GM23338 (cell line): ENCODE results near the gene NGFR. TPM values are rescaled to one million over a fixed set of nuclear protein-coding genes. Genes with fewer than 3 reads are reported as not detected.

Source experiments
- ATAC-seq: fragments of 200-7000 bp; cut with Tn5 transposase; 3 replicates; pipeline ENCODE4 v1.9.1; 2020
- DNase-seq: peaks from one replicate; pipeline ENCODE4 v3.0.0-alpha.2; 2015; ENCODE audit warnings: low spot score
- H2AFZ ChIP-seq: fragments of 200-600 bp; sonication (generic); 2 replicates; pipeline ENCODE4 v1.8.0; 2016; ENCODE audit warnings: antibody characterized with exemption, mild to moderate bottlenecking, moderate library complexity
- H3F3A ChIP-seq: fragments of 200-600 bp; sonication (generic); replicated peaks from 2 replicates; pipeline ENCODE4 v1.8.0; 2017; ENCODE audit warnings: antibody characterized with exemption, mixed run types, low read depth
- H3K27ac ChIP-seq: fragments of 200-600 bp; sonication (generic); 2 replicates; pipeline ENCODE4 v1.6.1; 2016; ENCODE audit warnings: low read depth
- H3K27me3 ChIP-seq: fragments of 200-600 bp; sonication (generic); 2 replicates; pipeline ENCODE4 v1.8.0; 2016; ENCODE audit warnings: mild to moderate bottlenecking, mixed run types, moderate library complexity; ENCODE audit not compliant: insufficient read depth
- H3K36me3 ChIP-seq: fragments of 200-600 bp; sonication (generic); 2 replicates; pipeline ENCODE4 v1.8.0; 2016; ENCODE audit warnings: mild to moderate bottlenecking; ENCODE audit not compliant: insufficient read depth
- H3K4me1 ChIP-seq: fragments of 200-600 bp; sonication (generic); 2 replicates; pipeline ENCODE4 v1.8.0; 2016; ENCODE audit warnings: mild to moderate bottlenecking, moderate library complexity; ENCODE audit not compliant: insufficient read depth
- H3K4me2 ChIP-seq: fragments of 200-600 bp; sonication (generic); 2 replicates; pipeline ENCODE4 v1.7.1; 2017; ENCODE audit warnings: mixed run types
- H3K4me3 ChIP-seq: fragments of 200-600 bp; sonication (generic); 2 replicates; pipeline ENCODE4 v1.6.1; 2016; ENCODE audit warnings: mixed run types
- H3K79me2 ChIP-seq: fragments of 200-600 bp; sonication (generic); replicated peaks from 2 replicates; pipeline ENCODE4 v1.8.0; 2017; ENCODE audit warnings: mild to moderate bottlenecking; ENCODE audit not compliant: insufficient read depth
- H3K9me2 ChIP-seq: fragments of 200-600 bp; sonication (generic); 2 replicates; pipeline ENCODE4 v1.8.0; 2017; ENCODE audit not compliant: insufficient read depth
- H4K20me1 ChIP-seq: fragments of 200-600 bp; sonication (generic); replicated peaks from 2 replicates; pipeline ENCODE4 v1.8.0; 2017; ENCODE audit warnings: mild to moderate bottlenecking; ENCODE audit not compliant: insufficient read depth
- H3K27ac Mint-ChIP-seq: 2 replicates; pipeline ENCODE4 v1.8.0; 2020; ENCODE audit warnings: inconsistent platforms, mild to moderate bottlenecking, moderate library complexity, mixed read lengths
- H3K27me3 Mint-ChIP-seq: 3 replicates; pipeline ENCODE4 v1.8.0; 2022; ENCODE audit warnings: low read depth, mild to moderate bottlenecking, moderate library complexity, mixed read lengths, inconsistent platforms; ENCODE audit not compliant: insufficient read depth, poor library complexity
- H3K36me3 Mint-ChIP-seq: 3 replicates; pipeline ENCODE4 v1.8.0; 2021; ENCODE audit warnings: low read depth, mild to moderate bottlenecking, inconsistent platforms, moderate library complexity, mixed read lengths
- H3K4me1 Mint-ChIP-seq: 3 replicates; pipeline ENCODE4 v1.8.0; 2020; ENCODE audit warnings: mild to moderate bottlenecking, inconsistent platforms, mixed read lengths
- H3K4me3 Mint-ChIP-seq: 3 replicates; pipeline ENCODE4 v1.8.0; 2021; ENCODE audit warnings: moderate library complexity, mild to moderate bottlenecking, inconsistent platforms, mixed read lengths
- H3K9me3 Mint-ChIP-seq: 3 replicates; pipeline ENCODE4 v1.8.0; 2020; ENCODE audit warnings: moderate library complexity, mild to moderate bottlenecking, inconsistent platforms, mixed read lengths
- CREB1 ChIP-seq: fragments of 250-450 bp; sonication (Bioruptor Pico); IDR thresholded peaks from 2 replicates; pipeline ENCODE4 v1.5.0; 2020; ENCODE audit warnings: low read depth, mild to moderate bottlenecking, moderate library complexity
- ETS1 ChIP-seq: IDR thresholded peaks from 2 replicates; pipeline ENCODE4 v1.6.1; 2016; ENCODE audit warnings: antibody characterized with exemption
- EZH2 ChIP-seq: fragments of 200-600 bp; sonication (generic); IDR thresholded peaks from one replicate; pipeline ENCODE4 v1.8.0; 2017; ENCODE audit warnings: antibody characterized with exemption, mild to moderate bottlenecking, low read depth; ENCODE audit not compliant: unreplicated experiment
- EZH2phosphoT487 ChIP-seq: fragments of 200-600 bp; sonication (generic); IDR thresholded peaks from one replicate; pipeline ENCODE4 v1.8.1; 2018; ENCODE audit warnings: antibody characterized with exemption; ENCODE audit not compliant: unreplicated experiment
- JUNB ChIP-seq: IDR thresholded peaks from one replicate; pipeline ENCODE4 v1.6.1; 2016; ENCODE audit warnings: antibody characterized with exemption; ENCODE audit not compliant: unreplicated experiment
- NANOG ChIP-seq: IDR thresholded peaks from 2 replicates; pipeline ENCODE4 v1.6.1; 2016; ENCODE audit warnings: antibody characterized with exemption, borderline replicate concordance
- POLR2AphosphoS5 ChIP-seq: IDR thresholded peaks from 2 replicates; pipeline ENCODE4 v1.6.1; 2016; ENCODE audit warnings: antibody characterized with exemption, low read depth
- REST ChIP-seq: IDR thresholded peaks from one replicate; pipeline ENCODE4 v1.6.1; 2018; ENCODE audit warnings: antibody characterized with exemption; ENCODE audit not compliant: unreplicated experiment
- STAT1 ChIP-seq: IDR thresholded peaks from one replicate; pipeline ENCODE4 v1.6.1; 2016; ENCODE audit warnings: antibody characterized with exemption; ENCODE audit not compliant: unreplicated experiment
- ZNF114 ChIP-seq: fragments of 250-450 bp; sonication (Bioruptor Pico); IDR thresholded peaks from 2 replicates; pipeline ENCODE4 v1.5.0; 2020; ENCODE audit warnings: mild to moderate bottlenecking, moderate library complexity
- ZNF331 ChIP-seq: fragments of 250-450 bp; sonication (Bioruptor Pico); IDR thresholded peaks from 2 replicates; pipeline ENCODE4 v1.5.0; 2020; ENCODE audit warnings: low read depth, mild to moderate bottlenecking, moderate library complexity
- polyA plus RNA-seq: library from polyadenylated mRNA; unstranded; fragments of >200 nt; fragmentation: Nextera tagmentation; extraction: Ambion mirVana; gene quantifications from 2 replicates; pipeline ENCODE4 v1.2.1, GENCODE V29; 2016
- total RNA-seq: library from RNA; depleted of rRNA; stranded (reverse); fragments of >200 nt; shearing (Covaris generic); gene quantifications from 2 replicates; pipeline ENCODE4 v1.2.3, GENCODE V29; 2014
- TF ChIP-seq, protein P1 (sequence below): fragments of 250-450 bp; sonication (Bioruptor Pico); IDR thresholded peaks from 2 replicates; pipeline ENCODE4 v1.5.0; 2020; ENCODE audit warnings: mild to moderate bottlenecking, moderate library complexity
- TF ChIP-seq, protein P2 (sequence below), 2 experiments: fragments of 200-600 bp in 1 of 2; sonication (generic) in 1 of 2; conservative IDR thresholded peaks; 2 replicates each; pipeline versions ENCODE4 v1.5.1 to v1.6.1; 2016 to 2017; ENCODE audit warnings: antibody characterized with exemption in 2 of 2, low read depth in 2 of 2, mild to moderate bottlenecking in 2 of 2, moderate library complexity in 1 of 2

NGFR gene
- total and polyA plus RNA-seq, 2 experiments from 2014 or later, result 2.8 to 6.9 TPM

- H3K79me2 ChIP-seq, result no peaks in the 10 kb centered on the region
- H3K4me1 Mint-ChIP-seq, result peaks cover 26% of the 10 kb centered on the region
- H3K27me3 Mint-ChIP-seq, result peaks cover 39% of the 10 kb centered on the region
- no peak overlapping the region for H2AFZ ChIP-seq
- no peak overlapping the region for H3K4me3 Mint-ChIP-seq
- peaks cover 13% of the 10 kb centered on the region for H3K4me1 ChIP-seq
- H3K27me3 ChIP-seq, result peaks cover 42% of the 10 kb centered on the region
- 0 out of 2 replicates have a peak, but pooled peaks cover 3% of the 10 kb centered on the region for H3F3A ChIP-seq
- H3K36me3 Mint-ChIP-seq, result no peaks in the 10 kb centered on the region; the same call in 2 of the 3 replicates
- no peak for ATAC-seq
- H3K27ac Mint-ChIP-seq, result no peak overlapping the region
- H3K4me2 ChIP-seq, result no peak overlapping the region
- H3K36me3 ChIP-seq, result no peaks in the 10 kb centered on the region
- no peak overlapping the region for H3K27ac ChIP-seq
- H3K9me3 Mint-ChIP-seq, result no peaks in the 10 kb centered on the region; the same call in 2 of the 3 replicates
- H3K9me2 ChIP-seq, result no peaks in the 10 kb centered on the region
- no peaks in the 10 kb centered on the region; the same call in 1 of the 2 replicates for H4K20me1 ChIP-seq
- TF ChIP-seq EZH2phosphoT487, result no peak
- no peak for TF ChIP-seq EZH2
- no peak for TF ChIP-seq NANOG
- no peak for TF ChIP-seq REST
- no peak for TF ChIP-seq CREB1
- no peak for TF ChIP-seq POLR2AphosphoS5
- TF ChIP-seq ZNF114 (CRISPR knock-in tag), result no peak
- TF ChIP-seq, protein P1, sequence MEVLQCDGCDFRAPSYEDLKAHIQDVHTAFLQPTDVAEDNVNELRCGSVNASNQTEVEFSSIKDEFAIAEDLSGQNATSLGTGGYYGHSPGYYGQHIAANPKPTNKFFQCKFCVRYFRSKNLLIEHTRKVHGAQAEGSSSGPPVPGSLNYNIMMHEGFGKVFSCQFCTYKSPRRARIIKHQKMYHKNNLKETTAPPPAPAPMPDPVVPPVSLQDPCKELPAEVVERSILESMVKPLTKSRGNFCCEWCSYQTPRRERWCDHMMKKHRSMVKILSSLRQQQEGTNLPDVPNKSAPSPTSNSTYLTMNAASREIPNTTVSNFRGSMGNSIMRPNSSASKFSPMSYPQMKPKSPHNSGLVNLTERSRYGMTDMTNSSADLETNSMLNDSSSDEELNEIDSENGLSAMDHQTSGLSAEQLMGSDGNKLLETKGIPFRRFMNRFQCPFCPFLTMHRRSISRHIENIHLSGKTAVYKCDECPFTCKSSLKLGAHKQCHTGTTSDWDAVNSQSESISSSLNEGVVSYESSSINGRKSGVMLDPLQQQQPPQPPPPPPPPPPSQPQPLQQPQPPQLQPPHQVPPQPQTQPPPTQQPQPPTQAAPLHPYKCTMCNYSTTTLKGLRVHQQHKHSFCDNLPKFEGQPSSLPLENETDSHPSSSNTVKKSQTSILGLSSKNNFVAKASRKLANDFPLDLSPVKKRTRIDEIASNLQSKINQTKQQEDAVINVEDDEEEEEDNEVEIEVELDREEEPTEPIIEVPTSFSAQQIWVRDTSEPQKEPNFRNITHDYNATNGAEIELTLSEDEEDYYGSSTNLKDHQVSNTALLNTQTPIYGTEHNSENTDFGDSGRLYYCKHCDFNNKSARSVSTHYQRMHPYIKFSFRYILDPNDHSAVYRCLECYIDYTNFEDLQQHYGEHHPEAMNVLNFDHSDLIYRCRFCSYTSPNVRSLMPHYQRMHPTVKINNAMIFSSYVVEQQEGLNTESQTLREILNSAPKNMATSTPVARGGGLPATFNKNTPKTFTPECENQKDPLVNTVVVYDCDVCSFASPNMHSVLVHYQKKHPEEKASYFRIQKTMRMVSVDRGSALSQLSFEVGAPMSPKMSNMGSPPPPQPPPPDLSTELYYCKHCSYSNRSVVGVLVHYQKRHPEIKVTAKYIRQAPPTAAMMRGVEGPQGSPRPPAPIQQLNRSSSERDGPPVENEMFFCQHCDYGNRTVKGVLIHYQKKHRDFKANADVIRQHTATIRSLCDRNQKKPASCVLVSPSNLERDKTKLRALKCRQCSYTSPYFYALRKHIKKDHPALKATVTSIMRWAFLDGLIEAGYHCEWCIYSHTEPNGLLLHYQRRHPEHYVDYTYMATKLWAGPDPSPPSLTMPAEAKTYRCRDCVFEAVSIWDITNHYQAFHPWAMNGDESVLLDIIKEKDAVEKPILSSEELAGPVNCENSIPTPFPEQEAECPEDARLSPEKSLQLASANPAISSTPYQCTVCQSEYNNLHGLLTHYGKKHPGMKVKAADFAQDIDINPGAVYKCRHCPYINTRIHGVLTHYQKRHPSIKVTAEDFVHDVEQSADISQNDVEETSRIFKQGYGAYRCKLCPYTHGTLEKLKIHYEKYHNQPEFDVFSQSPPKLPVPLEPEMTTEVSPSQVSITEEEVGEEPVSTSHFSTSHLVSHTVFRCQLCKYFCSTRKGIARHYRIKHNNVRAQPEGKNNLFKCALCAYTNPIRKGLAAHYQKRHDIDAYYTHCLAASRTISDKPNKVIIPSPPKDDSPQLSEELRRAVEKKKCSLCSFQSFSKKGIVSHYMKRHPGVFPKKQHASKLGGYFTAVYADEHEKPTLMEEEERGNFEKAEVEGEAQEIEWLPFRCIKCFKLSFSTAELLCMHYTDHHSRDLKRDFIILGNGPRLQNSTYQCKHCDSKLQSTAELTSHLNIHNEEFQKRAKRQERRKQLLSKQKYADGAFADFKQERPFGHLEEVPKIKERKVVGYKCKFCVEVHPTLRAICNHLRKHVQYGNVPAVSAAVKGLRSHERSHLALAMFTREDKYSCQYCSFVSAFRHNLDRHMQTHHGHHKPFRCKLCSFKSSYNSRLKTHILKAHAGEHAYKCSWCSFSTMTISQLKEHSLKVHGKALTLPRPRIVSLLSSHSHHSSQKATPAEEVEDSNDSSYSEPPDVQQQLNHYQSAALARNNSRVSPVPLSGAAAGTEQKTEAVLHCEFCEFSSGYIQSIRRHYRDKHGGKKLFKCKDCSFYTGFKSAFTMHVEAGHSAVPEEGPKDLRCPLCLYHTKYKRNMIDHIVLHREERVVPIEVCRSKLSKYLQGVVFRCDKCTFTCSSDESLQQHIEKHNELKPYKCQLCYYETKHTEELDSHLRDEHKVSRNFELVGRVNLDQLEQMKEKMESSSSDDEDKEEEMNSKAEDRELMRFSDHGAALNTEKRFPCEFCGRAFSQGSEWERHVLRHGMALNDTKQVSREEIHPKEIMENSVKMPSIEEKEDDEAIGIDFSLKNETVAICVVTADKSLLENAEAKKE, result no peak
- no peak for TF ChIP-seq JUNB
- no peak for TF ChIP-seq ETS1
- no peak for TF ChIP-seq STAT1
- TF ChIP-seq, protein P2, sequence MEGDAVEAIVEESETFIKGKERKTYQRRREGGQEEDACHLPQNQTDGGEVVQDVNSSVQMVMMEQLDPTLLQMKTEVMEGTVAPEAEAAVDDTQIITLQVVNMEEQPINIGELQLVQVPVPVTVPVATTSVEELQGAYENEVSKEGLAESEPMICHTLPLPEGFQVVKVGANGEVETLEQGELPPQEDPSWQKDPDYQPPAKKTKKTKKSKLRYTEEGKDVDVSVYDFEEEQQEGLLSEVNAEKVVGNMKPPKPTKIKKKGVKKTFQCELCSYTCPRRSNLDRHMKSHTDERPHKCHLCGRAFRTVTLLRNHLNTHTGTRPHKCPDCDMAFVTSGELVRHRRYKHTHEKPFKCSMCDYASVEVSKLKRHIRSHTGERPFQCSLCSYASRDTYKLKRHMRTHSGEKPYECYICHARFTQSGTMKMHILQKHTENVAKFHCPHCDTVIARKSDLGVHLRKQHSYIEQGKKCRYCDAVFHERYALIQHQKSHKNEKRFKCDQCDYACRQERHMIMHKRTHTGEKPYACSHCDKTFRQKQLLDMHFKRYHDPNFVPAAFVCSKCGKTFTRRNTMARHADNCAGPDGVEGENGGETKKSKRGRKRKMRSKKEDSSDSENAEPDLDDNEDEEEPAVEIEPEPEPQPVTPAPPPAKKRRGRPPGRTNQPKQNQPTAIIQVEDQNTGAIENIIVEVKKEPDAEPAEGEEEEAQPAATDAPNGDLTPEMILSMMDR (conservative IDR thresholded peaks at IDR 0.05; ENCODE audit: low read depth in 2 of 2), result no peak
- no peak for TF ChIP-seq ZNF331 (CRISPR knock-in tag)
- H3K4me3 ChIP-seq, result no peak overlapping the region
- no peak for DNase-seq
Observed at GRCh38 chr17:49472527-49472926, 22.6 kb upstream of the NGFR start.
